Gastroesophageal sphincter (tissue), 4 donors: ENCODE data around the gene MTA1. TPM values are rescaled to one million over a fixed set of nuclear protein-coding genes. Genes with fewer than 3 reads are reported as not detected.

Experiments
- ATAC-seq: fragments of 150-250 bp; one replicate; pipeline ENCODE4 v1.9.1; 2016; ENCODE audit warnings: mild to moderate bottlenecking, moderate library complexity
- H3K27ac ChIP-seq, 4 donors: fragments of 200-600 bp; sonication (generic) in 3 of 4; 1 replicate in 3 of 4; 2 replicates in 1 of 4; pipeline ENCODE4 v1.5.1; 2016 to 2019
- H3K27me3 ChIP-seq: fragments of 200-600 bp; sonication (generic); one replicate; pipeline ENCODE4 v1.5.1; 2019
- H3K36me3 ChIP-seq, 2 donors: fragments of 200-600 bp; sonication (generic); one replicate each; pipeline ENCODE4 v1.5.1; 2019; ENCODE audit warnings: control low read depth in 1 of 2
- H3K4me1 ChIP-seq, 3 donors: fragments of 200-600 bp; sonication (generic); 1 replicate in 2 of 3; 2 replicates in 1 of 3; pipeline ENCODE4 v1.5.1; 2016 to 2019; ENCODE audit warnings: control low read depth in 2 of 3
- H3K4me3 ChIP-seq, 2 donors: fragments of 200-600 bp; sonication (generic); one replicate each; pipeline ENCODE4 v1.5.1; 2019; ENCODE audit warnings: mild to moderate bottlenecking in 1 of 2, moderate library complexity in 1 of 2
- H3K9me3 ChIP-seq, 3 donors: fragments of 200-600 bp; sonication (generic); one replicate each; pipeline ENCODE4 v1.5.1; 2017 to 2019; ENCODE audit warnings: control low read depth in 2 of 3
- CTCF ChIP-seq, 4 experiments: fragments of 200-600 bp in 2 of 4; fragments of 450-650 bp in 2 of 4; sonication (generic) in 1 of 4; IDR thresholded peaks; one replicate each; pipeline ENCODE4 v1.5.1; 2017 to 2019; ENCODE audit warnings: antibody characterized with exemption in 4 of 4, mild to moderate bottlenecking in 2 of 4, moderate library complexity in 2 of 4
- EP300 ChIP-seq: sonication (generic); formaldehyde crosslinking; IDR thresholded peaks from one replicate; pipeline ENCODE4 v1.6.1; 2017; ENCODE audit warnings: antibody characterized with exemption, mild to moderate bottlenecking
- POLR2A ChIP-seq, 2 donors: fragments of 450-650 bp; IDR thresholded peaks; one replicate each; pipeline ENCODE4 v1.6.1; 2017; ENCODE audit warnings: antibody characterized with exemption in 2 of 2, mild to moderate bottlenecking in 2 of 2, moderate library complexity in 1 of 2
- POLR2AphosphoS5 ChIP-seq: sonication (generic); formaldehyde crosslinking; IDR thresholded peaks from one replicate; pipeline ENCODE4 v1.6.1; 2017; ENCODE audit warnings: antibody characterized with exemption
- WGBS, 2 donors: methylation state at CpG; one replicate each; pipeline ENCODE4 v1.1.5; 2018; ENCODE audit warnings: low coverage in 1 of 2; 5-methylcytosine and 5-hydroxymethylcytosine counted together
- total RNA-seq, 4 donors: library from RNA; depleted of rRNA; stranded (reverse); fragments of >200 nt; gene quantifications; one replicate each; pipeline ENCODE4 v1.1.0, GENCODE V29; 2016

Gene MTA1
- total RNA-seq, 4 donors from 2014 or later: 48.0 to 83.5 (median 58.7) TPM

- WGBS, 2 donors: 49 to 84% methylated on average over 3 to 13 of the region's 21 CpGs
- TF ChIP-seq POLR2AphosphoS5 (no peak), POLR2A (IDR thresholded peaks at IDR 0.05) (no peak), EP300 (no peak), CTCF (IDR thresholded peaks at IDR 0.05) (no peak)
- Histone ChIP-seq H3K27me3 (no peaks in the 10 kb centered on the region), H3K27ac (peak overlapping the region in 3 of 4 donors; percentile 31 to 82 (median 76)), H3K4me3 (no peak overlapping the region), H3K4me1 (peaks cover 0 to 46% (median 30%) of the 10 kb centered on the region in 3 donors), H3K36me3 (peaks cover 0 to 25% of the 10 kb centered on the region in 2 donors), H3K9me3 (no peaks in the 10 kb centered on the region)
- no peak for ATAC-seq
These were observed 3.3 kb downstream of the MTA1 start for GRCh38 chr14:105422695-105423487.

- TF ChIP-seq EP300 (no peak), POLR2A (IDR thresholded peaks at IDR 0.05) (no peak)
- Histone ChIP-seq H3K27me3 (no peaks in the 10 kb centered on the region), H3K4me3 (no peak overlapping the region), H3K27ac (no peak overlapping the region), H3K4me1 (peaks cover 0 to 42% (median 29%) of the 10 kb centered on the region in 3 donors), H3K36me3 (peaks cover 0 to 25% of the 10 kb centered on the region in 2 donors), H3K9me3 (no peaks in the 10 kb centered on the region)
- no peak for ATAC-seq
- 91 to 100% methylated on average over 4 to 7 of the region's 21 CpGs for WGBS, 2 donors
These were observed 4.0 kb downstream of the MTA1 start for GRCh38 chr14:105423488-105424195.

- Histone ChIP-seq H3K36me3 (peaks cover 0 to 25% of the 10 kb centered on the region in 2 donors), H3K27ac (no peak overlapping the region), H3K4me1 (peaks cover 0 to 33% (median 22%) of the 10 kb centered on the region in 3 donors), H3K9me3 (no peaks in the 10 kb centered on the region), H3K27me3 (no peaks in the 10 kb centered on the region), H3K4me3 (no peak overlapping the region)
- no peak for ATAC-seq
- 100% methylated on average over 2 of the region's 12 CpGs; no CpG with 5 or more reads in 1 of the 2 donors for WGBS, 2 donors
- TF ChIP-seq CTCF (IDR thresholded peaks at IDR 0.05): no peak
- no peak for TF ChIP-seq EP300
- TF ChIP-seq POLR2A (IDR thresholded peaks at IDR 0.05): no peak
- no peak for TF ChIP-seq POLR2AphosphoS5
These were observed 5.2 kb downstream of the MTA1 start for GRCh38 chr14:105424861-105425260.

- no peak overlapping the region for H3K27ac ChIP-seq
- H3K9me3 ChIP-seq: no peaks in the 10 kb centered on the region
- H3K27me3 ChIP-seq: no peaks in the 10 kb centered on the region
- H3K36me3 ChIP-seq: peaks cover 0 to 25% of the 10 kb centered on the region in 2 donors
- no peak for ATAC-seq
- no peak for TF ChIP-seq EP300
- TF ChIP-seq POLR2AphosphoS5: no peak
- TF ChIP-seq CTCF (IDR thresholded peaks at IDR 0.05): no peak
- no peak for TF ChIP-seq POLR2A (IDR thresholded peaks at IDR 0.05)
- WGBS, 2 donors: no CpG with 5 or more reads among the region's 23 CpGs
- no peak overlapping the region for H3K4me3 ChIP-seq
- peaks cover 0 to 27% (median 19%) of the 10 kb centered on the region in 3 donors for H3K4me1 ChIP-seq
These were observed 6.2 kb downstream of the MTA1 start for GRCh38 chr14:105425823-105426247.

GRCh38 chr14:105426416-105427130 lies 6.9 kb downstream of the MTA1 start:
- Histone ChIP-seq H3K4me1 (peaks cover 0 to 19% (median 11%) of the 10 kb centered on the region in 3 donors), H3K9me3 (no peaks in the 10 kb centered on the region), H3K4me3 (no peak overlapping the region), H3K27me3 (no peaks in the 10 kb centered on the region), H3K27ac (no peak overlapping the region), H3K36me3 (peaks cover 0 to 26% of the 10 kb centered on the region in 2 donors)
- 94 to 100% methylated on average over 1 to 11 of the region's 21 CpGs for WGBS, 2 donors
- TF ChIP-seq EP300 (no peak), POLR2A (IDR thresholded peaks at IDR 0.05) (no peak), POLR2AphosphoS5 (no peak), CTCF (IDR thresholded peaks at IDR 0.05) (no peak)
- ATAC-seq: peak; percentile 15
